GM19452 (cell line): Measurements from ENCODE around the gene PAX5.

Experiments used
- ATAC-seq: cut with Tn5 transposase; IDR thresholded peaks from one replicate; pipeline ENCODE4 v1.9.1; 2021; ENCODE audit not compliant: unreplicated experiment

Gene PAX5

GRCh38 chr9:36840898-36841536, 193.1 kb downstream of the PAX5 start:
- ATAC-seq = no peak

GRCh38 chr9:36839131-36839885, 194.8 kb downstream of the PAX5 start:
- ATAC-seq = no peak

DNA sequence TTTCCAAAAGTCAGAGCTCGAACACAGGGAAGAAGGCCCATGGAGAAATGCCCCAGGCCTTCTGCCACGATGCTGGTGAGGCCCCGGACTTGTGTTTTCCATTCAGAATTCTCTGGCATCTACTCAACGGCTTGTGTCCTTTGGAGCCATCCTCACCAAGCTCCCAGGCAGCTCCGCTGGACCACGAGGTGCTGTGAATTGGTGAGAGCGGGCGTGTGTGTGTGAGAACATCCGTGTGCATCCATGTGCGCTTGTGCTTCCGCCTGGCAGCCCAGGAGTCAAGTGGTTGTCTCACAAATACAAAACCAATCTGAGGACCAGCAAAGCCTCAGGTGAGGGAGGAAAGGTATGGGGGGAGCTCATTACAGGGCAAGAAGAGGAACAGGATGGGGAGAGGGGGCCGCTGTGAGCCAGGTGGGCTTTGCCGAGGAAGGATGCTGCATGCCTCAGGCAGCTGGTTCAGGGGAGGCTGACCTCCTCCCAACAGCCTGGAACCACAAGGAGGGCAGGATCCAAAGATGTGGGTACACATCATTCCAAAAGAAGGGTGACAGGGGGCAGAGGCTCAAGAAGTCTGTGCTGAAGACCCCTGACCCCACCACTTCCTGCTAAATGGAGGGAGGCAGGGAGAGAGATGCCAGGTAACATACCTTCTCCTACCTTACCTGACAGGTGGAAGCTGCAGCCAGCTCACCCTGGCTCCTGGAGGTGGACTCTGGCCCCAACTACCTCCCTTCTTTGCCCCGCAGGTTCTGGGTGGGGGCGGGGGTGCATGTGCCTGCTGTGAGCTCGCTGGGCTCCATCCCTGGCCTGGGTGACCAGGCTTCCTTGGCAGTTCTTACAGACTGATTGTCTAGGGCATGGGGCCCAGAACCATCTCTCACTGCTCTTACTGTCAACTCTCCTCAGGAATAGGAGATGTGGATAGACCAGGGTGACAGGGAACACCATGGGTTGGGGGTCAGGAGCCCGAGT, 196.3 kb downstream of the PAX5 start:
- ATAC-seq = no peak

DNA sequence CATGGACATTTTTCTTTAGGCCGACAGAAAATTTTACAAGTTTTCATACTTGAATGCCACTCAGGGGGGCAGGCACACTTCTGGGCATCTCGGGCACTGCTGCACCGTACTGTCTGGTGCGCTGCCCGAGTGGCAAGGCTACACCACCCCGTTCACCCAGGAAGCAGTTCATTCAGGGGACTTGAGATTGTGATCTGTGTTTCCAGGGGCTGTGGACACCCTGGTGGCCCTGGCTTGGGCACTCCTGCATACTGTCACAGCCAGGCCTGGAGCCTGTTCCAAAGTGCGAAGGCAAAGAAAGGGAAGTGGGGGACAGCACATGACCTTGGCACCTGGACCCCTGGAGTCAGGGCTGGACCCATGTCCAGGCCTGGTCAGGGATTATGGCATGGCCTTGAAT, 197.6 kb downstream of the PAX5 start:
- no peak for ATAC-seq

DNA sequence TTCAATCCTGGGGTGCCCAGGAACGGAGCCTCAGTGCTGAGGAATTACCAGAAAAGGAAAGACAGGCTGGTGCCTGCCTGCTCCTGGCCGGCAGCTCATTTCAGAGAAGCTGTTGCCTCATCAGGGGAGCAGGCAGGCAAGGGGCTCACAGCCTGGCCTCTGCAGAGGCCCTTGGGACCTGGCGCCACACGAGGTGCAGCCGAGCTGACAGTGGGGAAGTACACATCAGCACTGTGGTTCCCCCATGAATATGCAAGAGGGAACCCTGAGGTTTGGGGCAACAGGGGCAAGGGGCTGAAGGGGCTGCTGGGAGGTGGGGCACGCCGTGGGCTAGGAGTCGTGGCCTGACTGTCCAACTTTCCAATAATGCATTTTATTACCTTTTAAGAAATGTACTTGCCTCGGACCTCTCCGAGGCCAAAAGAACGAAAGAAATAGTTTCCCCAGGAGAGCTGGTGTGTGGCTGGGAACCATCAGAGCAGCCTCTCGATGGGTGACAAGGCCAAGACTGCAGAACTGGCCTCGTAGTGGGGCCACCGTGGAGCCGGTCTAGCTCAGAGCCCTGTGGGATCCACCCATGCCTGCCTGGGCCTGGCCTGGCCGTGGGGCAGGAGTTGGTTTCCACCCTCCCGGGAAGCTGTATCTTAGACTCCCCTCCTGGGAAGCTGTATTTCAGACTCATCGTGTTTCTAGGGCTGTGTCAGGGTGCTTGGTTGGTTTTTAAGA, 198.6 kb downstream of the PAX5 start:
- ATAC-seq = no peak

DNA sequence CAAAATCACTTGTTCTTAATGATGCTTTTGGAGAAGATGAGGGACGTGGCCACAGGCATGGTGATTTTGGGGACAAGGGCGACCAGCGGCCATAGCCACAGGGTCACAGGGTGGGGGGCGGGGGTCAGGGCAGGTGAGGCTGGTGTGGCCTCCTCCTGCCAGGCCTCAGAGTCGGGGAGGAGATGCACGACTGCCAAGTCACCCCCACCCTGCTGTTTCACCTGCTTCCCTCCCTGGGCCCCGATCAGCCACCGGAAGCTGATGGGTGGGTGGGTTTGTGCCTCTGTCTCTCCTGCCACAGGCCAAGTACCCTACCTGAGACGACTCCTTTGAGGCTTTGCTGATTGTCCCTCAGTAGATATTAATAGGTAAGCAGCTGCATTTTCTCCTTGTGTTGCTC, 199.3 kb downstream of the PAX5 start:
- no peak for ATAC-seq

GRCh38 chr9:36833954-36834353, 200.1 kb downstream of the PAX5 start:
- ATAC-seq = no peak

DNA sequence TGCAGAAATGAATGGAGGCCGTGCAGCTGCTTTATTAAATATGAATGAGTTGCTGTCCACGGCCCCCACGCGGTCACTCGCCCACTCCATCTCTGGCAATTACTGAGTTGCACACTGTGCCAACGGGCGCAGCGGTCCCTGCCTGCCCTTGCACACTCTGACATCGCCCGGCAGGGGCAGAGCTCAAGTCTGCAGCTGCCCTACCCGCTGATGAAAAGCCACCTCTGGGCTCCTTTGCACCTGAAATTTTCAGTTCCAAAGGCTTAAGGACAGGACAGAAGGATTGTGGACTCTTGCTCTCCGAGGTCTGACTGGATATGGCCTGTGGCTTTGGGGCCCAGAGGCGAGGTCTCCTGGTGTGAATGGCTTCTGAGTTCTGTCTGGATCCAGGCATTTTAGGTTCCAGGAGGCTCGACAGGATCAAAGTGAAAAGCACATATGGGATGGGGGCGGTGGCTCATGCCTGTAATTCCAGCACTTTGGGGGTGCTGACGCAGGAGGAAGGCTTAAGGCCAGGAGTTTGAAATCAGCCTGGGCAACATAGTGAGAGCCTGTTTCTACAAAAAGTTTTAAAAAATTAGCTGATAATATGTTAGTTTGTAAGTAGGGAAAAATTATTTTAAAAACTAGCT, 201.8 kb downstream of the PAX5 start:
- no peak for ATAC-seq

DNA sequence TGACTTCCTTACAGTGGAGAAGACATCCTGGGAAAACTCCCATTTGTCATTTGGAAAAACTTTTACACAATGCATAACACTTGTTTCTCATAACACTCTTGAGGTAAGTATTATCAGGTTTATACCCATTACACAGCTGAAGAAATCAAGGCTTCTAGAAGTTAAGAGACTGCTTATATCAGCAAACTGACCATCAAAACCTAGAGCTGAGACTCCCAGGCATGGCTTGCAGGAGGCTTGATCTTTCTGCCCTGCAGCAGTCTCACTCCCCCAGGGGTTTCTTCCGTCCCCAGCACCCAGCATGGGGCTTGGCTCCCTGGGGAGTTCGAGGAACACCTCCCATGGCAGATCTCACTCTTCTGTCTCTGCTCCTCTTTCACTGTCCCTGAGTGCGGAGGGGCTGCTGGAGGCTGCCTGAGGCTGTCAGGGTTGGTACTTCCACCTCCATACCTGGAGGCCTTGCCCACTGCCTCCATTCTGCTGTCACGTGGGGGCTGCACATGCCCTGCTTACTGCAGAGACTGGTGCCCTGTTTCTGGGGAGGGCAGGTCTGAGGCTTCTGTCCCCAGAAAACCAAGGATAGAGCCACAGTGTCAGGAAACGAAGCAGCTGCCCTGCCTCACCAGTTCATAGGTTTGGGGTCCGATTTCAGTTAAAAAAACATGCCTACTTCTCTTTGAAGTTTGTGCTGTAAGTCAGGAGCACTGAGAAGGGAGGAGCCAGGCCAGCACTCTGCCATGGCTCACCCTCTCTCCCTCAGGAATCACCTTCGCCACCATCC, 202.5 kb downstream of the PAX5 start:
- no peak for ATAC-seq

- ATAC-seq = no peak
Measured at GRCh38 chr9:36828611-36829013, 205.5 kb downstream of the PAX5 start.

DNA sequence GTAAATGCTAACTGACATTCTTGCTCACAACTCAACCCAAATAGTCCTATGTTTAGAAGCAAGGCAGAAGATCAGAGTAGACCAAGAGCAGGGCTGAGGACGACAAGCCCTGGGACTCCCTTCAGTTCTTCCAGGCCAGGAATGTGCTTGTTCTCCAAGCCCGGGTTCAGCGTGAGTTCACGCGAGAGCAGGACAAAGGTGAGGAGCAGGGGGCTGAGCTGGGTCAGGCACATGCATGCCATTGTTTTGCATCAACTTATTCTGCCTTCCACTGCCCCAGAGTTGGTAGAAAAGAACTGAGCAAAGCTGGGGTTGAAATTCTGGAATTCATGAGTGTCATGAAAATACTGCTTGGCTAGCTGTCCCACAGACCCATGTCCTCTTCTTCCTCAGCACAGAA, 206.5 kb downstream of the PAX5 start:
- no peak for ATAC-seq

GRCh38 chr9:36826581-36826980, 207.5 kb downstream of the PAX5 start:
- ATAC-seq = no peak

DNA sequence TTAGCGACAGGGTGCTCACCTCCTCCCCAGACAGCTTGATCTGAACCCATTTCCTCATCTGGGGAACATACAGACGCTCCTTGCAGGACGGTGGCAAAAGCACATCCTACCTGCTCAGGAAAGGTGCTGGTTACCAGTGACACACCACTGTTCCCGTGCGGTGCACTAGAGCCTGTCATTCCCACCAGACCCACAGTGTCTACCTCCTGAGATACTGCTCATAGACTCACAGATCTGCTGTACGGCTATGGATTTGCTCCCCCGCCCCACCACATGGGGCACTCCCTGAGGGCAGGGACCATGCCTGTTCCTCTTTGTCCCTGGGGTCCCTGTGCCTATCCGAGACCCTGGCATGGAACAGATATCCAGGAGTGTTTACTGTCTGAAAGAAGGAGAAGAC, 208.9 kb downstream of the PAX5 start:
- no peak for ATAC-seq

DNA sequence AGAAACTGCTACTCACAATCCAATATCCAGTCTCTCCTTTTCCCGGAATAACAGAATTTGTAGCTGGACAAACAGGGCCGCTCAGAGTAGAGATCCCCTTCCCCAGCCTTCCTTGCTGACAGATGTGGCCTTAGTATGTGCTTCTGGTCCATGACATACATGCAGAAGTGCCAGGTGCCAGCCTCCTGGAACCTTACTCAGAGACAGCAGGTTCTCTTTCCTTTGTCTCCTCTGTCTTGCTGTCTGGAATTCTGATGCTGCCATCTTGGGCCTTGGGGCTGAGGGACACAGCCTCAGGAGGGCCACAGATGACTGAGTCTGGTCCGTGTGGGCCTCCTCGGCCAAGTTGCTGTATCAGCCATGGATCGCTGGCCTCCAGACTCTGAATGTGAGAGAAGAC, 210.1 kb downstream of the PAX5 start:
- no peak for ATAC-seq

- ATAC-seq = no peak
Measured at GRCh38 chr9:36823466-36823865, 210.6 kb downstream of the PAX5 start.

- no peak for ATAC-seq
Measured at GRCh38 chr9:36822201-36822600, 211.9 kb downstream of the PAX5 start.

- no peak for ATAC-seq
Measured at GRCh38 chr9:36820392-36820861, 213.6 kb downstream of the PAX5 start.

DNA sequence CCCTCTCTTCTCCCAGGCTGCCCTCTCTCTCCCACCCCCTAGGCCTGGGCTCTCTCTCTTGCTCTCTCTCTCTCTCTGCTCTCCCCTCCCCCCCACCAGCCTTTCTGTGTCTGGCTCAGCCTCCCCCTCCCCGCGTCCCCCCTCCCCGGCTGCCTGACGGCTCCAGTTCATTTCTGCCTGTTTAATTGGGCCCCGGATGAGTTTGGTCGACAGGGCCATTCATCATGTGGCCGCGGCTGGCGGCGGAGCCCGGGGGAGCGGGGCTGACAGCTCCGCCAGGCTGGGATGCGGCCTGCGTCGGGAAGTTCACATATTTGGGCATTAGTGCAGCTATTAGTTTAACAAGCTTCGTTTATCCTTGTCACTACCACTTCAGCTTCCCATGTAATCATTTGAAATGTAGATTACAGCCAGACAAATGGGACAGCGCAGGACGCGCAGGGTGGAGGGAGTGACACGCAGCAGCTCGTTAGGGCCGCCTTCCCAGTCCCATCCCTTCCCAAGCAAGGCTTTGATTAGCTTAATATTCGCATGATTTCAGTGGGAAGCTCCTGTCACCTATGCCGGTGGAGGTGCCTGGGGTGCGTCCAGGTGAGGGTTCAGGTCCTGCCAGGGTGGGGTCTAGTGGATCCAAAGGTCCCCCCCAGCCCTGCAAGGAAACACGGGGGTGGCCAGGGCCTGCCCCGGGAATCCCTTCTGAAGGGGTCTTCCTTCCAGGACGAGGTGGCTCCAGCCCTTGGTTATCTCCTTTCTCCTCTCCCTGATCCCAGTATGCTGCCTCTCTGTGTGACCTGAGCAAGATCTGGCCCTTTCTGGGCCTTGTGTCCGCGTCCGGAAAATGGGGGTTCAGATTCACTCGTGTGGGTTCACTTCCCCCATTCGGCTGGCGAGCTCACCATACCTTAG, 214.8 kb downstream of the PAX5 start:
- no peak for ATAC-seq
